HG02798 (cell line): ENCODE measurements around the gene CDC42BPG.

Experiments
- ATAC-seq: cut with Tn5 transposase; IDR thresholded peaks from one replicate; pipeline ENCODE4 v1.9.1; 2021; ENCODE audit warnings: mild to moderate bottlenecking; ENCODE audit not compliant: unreplicated experiment, poor library complexity

CDC42BPG gene

DNA sequence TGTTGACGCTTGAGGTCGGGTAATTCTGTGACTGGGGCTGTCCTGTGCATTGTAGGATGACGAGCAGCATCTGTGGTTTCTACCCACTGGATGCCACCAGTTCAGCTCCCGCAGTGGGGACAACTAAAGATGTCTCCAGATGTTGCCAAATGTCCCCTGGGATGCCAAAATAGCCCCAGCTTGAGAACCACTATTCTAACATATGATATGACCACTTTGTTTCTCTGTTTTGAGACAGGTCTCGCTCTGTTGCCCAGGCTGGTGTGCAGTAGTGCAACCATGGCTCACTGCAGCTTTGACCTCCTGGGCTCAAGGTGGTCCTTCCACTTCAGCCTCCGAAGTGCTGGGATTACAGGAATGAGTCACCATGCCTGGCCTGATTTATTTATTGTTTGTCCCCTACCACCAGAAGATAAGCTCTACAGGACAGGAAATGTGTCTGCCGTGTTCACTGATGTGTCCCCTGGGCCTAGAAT, 29.7 kb downstream of the CDC42BPG start:
- no peak for ATAC-seq

DNA sequence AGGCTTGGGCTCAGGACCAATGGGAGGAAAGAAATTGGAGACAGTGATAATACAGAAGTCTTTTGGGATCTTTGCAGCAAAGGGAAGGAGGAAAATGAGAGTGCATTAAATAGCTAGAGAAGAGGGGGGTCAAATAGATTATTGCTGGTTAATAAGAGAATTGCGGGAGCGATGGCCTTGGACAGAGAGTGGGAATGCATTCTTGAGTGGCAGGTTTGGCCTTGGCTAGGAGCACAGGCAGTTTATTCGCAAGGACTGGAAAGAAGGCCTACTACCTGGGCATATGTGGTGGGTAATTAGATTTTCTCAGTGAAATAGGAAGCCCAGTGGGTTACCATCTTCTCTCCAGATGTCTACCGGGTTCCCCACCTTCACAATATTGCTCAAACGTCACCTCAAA, 30.6 kb downstream of the CDC42BPG start:
- ATAC-seq: no peak

DNA sequence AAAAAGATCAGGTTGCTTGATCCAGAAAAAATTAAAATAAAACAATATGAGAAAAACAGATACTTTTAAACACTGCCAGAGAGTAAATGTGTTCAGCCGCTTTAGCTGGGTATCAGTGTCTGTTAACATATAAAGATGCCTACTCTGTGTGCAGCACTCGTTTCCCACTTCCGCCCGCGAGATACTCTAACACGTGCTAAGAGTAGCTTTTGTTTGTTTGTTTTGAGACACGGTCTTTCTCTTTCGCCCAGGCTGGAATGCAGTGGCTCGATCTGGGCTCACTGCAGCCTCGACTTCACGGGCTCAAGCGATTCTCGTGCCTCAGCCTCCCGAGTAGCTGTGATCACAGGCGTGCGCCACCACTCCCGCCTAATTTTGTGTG, 33.6 kb downstream of the CDC42BPG start:
- no peak for ATAC-seq

DNA sequence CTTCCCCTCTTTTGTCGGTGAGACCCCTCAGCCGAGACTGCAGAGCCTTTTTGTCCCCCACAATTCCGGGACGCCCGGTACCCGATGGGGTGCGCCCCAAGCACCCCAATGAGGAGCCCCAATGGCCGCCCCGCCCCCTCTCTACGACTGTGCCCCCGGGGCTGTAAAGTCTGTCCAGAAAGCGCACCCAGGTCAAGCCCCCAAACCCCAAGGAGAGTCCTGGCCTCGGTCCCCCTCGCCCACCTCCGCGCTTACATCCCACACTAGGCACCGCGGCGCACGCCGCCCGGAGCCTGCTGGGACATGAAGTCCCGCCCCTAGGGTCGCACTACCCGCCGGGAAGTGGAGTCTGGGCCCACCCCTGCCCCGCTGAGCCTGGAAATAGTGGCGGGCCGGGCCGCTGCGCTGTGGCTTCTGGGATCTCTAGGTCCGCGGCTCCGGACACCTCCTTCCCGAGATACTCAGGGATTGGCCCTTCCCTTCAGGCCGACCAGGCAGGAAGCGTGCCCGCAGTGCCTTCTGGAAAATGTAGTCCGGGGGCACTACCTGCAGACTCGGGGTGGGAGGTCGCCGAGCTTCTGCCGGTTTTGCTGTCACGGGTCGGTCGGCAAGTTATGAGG, 34.1 kb downstream of the CDC42BPG start, which contains the start of gene MEN1:
Gene MEN1, minus strand, starts transcription at position 281 of the 620 bp plus-strand sequence. CDS start 442 bp downstream, outside the sequence.
- peak; percentile 75 for ATAC-seq

DNA sequence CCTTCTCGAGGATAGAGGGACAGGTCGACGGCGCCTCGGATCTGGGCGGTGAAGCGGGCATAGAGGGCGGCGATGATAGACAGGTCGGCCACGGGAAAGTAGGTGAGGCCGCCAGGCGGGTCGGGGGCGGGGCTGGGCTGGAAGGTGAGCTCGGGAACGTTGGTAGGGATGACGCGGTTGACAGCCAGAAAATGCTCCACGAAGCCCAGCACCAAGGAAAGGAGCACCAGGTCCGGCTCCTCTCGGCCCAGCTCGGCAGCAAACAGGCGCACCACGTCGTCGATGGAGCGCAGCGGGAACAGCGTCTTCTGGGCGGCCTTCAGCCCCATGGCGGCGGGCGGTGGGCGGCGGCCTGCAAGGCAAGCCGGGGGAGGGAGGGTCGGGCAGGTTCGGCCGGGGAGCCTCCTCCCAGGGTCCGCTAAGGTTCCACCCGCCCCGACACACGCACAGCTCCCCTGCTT, 34.6 kb downstream of the CDC42BPG start:
- ATAC-seq: no peak

DNA sequence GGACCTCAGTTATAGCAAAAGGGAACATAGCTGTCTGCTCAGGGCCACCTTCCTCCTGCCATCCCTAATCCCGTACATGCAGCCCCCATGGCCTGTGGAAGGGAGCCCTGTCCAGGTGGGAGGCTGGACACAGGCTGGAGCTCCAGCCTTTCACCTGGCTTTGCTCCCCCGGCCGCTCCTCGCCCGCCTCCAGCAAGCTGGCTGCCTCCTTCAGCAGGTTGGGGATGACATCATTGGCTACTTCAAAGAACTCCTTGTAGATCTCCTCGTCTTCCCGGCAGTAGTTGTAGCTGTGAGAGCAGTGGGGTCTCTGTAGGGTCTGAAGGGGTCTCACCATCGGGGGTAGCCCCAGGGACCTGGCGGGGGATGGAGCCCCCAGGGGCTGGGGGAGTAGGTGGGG, 39.0 kb downstream of the CDC42BPG start:
- ATAC-seq: no peak

DNA sequence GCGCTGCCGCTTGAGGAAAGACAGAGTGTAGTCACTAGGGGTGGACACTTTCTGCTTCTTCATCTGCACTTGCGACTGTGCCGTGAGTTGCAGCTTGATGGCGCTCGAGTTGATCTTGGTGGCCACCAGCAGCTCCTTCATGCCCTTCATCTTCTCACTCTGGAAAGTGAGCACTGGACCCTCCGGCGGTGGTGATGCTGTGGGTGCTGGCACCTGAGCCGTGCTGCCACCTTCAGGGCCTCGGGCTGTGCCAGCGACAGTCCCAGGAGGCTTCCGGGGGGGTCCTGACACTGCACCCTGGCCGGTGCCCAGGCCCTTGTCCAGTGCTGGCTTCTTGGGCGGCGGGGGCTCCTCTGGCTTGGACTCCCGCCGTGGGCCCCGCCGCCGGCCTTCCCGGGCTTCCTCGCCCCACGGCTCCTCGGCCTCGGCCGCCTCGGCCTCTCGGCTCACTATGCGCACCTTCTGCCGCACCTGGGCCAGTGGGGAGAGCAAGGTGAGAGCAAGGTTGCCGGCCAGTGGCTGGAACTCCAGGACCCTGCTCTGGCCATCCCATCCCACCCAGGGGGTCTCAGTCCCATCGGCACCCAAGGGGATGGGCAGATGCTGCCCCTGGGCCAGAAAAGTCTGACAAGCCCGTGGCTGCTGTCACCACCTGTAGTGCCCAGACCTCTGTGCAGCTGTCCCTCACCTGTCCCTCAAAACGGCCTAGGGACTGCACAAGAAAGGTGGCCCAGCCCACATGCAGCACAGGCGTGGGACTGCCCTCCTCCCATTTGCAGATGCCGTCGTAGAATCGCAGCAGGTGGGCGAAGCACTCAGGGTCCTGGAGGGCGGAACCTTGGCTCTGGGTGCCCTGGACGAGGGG, 39.9 kb downstream of the CDC42BPG start:
- no peak for ATAC-seq

DNA sequence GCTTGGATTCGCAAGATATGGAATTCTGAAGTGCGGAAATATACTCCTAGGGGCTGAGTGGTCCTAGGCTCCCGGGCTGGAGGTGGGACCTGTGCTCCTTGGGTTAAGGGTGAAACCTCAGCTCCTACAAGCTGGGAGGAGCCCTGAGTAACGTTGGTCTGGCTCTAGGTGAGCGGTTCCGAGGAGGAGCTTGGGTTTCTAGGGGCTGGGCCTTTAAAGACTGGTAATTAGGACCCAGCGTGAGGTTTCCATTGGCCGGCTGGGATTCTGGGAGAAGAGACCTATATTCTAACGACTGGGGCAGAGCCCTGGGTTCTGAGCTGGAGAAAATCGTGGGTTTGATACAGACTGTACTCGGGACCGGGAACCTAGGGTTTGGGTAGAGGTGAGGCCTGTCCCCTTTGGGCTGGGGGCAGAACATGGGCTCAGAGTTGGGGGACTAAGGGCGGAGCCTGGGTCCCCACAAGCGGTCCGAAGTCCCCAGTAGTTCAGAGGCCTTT, 40.6 kb downstream of the CDC42BPG start:
- ATAC-seq: no peak

DNA sequence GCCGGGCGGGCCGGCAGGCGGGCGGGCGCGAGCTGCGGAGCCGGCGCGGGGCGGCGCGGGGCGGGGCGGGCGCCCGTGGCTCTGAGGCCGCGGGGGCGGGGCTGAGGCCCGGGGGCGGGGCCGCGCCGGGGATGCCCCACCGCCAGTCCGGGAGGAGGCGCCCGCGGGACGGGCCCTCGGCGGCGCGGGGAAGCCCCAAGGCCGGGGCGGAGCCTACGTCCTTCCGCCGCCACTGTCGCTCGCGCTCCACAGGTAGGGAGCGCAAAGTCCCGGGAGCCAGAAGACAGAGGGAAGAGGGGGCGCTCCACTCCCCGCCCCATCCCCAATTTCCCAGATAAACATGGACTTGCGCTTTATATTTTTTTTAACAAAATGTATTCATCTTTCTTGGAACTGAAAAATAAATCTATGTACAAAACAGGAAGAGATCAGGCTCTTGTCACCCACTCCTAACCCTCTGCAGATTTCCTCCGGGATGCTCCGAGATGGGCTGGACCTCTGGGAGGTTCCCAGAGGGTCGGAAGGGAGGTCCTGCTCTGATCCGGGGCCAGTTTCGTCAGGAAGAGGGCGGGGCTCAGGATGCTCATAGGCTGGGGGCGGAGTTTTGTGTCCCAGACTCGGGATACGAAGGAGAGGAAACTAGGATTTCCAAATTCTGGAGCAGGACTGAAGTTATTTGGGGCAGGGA, 41.2 kb downstream of the CDC42BPG start, which contains the start of gene MAP4K2:
Gene MAP4K2, minus strand, starts transcription at position 57 of the 688 bp plus-strand sequence. CDS start 65 bp downstream, outside the sequence.
- peak; percentile 77 for ATAC-seq

DNA sequence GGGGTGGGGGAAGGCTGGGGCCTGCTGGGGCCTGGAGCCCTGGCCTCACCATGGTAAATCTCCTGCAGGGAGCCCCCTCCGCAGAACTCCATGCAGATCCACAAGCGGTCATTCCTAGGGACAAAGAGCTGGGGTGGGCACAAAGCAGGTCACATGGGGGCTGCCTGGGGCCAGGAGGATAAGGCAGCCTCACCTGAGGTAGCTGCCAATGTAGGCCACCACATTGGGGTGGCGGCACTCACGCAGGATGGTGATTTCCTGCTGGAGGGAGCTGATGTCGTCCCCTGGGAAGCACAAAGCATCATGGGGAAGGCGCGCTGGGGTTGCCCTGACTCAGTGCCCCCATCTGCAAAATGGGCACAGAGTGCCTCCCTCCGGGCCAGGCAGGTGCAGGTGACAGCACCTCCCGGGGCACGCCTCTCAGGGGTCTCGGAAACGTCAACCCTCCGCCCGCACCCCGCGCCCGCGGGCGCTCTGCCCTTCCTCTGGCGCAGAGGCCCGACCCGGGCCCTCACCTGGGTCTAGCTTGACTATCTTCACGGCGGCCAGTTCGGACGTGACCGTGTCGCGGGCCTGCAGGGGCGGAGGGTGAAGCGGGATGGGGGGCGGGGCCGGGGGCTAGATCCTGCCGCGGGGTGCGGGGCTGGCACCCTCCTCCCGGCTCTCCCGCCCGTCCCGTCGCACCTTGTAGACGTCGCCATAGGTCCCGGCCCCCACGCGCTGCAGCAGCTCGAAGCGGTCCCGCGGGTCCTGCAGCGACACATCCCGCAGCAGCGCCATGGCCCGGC, 41.9 kb downstream of the CDC42BPG start:
- peak; percentile 6 for ATAC-seq

DNA sequence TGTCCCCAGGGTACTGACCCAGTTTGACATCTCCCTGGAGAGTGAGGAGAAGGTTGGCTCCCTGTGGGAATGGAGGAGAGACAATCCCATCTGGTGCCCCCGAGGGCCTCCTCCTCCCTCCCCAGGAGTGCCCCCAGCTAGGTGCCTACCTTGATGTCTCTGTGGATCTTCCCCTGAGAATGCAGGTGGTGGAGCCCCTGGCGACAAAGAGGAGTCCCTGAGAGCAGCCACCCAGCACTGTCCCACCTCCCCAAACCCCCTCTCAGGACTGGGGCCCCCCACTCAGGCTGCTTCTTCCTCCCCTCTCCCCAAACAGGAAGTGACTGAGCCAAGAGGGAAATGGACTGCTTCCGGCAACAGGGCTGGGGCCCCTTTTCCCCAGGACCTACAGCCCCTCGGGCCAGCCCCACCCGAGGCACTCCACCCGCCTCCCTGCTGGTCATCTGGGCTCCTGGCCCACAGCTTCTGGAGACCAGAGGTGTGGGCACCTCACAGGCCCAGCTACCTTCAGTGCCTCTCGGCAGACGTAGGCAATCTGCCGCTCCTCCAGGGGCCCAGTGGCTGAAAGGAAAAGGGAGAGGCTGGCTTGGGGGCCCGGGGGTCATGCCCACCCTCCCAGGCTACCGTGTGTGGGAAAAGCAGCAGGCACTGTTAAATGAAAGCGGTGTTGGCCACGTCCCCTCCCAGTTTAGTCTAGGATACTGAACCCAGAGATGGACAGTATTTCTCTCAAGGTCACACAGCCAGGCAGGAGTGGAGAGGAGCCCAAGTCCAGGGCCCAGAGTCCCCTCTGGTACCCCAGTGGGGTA, 42.7 kb downstream of the CDC42BPG start:
- no peak for ATAC-seq

DNA sequence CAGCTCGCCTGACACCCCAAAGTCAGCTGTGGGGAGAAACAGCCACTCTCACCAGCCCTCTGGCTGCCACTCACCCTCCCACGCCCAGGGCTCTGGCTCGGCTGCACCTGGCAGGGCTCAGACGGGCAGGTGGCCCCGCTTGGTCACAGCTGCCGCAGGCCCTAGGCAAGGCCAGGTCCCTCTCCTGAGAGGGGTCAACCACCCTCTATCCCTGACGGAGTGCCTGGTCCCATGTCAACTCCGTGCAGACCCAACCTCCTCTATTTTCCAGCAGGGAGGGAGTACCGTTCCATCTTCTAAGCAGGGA, 43.3 kb downstream of the CDC42BPG start:
- ATAC-seq: no peak

DNA sequence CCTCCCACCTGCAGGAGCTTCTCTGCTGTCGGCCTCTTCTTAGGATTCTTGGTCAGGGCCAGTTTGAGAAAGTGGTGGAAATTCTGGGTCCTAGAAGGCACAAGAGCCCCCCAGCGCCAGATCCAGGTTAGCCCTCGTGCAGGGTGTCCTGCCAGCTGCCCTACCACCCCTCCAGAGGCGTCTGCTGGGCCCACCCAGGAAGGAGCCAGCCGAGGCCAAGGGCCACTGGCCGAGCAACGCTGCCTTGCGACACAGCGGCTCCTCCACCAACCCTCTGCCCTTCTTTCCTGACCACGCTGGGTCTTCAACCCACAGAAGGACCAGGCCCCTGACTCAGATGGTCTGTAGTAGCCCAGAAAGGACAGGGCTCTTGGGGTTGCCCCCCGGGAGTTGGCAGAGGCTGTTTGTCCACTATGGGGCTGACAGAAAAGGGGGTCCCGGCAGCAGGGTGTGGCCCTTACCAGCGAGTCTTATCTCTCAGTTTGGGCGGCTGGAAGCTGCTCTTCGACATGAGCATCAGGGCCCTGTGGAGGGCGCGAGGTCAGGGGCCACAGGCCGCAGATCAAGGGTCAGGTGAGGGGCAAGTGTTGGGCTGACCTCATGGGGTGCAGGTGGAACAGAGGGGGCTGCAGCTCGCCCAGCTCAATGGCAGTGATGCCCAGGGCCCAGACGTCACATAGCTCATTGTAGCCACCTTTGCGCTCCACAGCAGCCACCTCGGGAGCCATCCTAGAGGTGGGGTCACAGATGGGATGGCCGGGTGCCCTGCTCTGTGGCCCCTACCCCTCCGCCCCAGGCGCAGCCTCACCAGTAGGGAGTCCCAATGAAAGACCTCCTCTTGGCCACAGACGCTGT, 43.9 kb downstream of the CDC42BPG start:
- no peak for ATAC-seq

DNA sequence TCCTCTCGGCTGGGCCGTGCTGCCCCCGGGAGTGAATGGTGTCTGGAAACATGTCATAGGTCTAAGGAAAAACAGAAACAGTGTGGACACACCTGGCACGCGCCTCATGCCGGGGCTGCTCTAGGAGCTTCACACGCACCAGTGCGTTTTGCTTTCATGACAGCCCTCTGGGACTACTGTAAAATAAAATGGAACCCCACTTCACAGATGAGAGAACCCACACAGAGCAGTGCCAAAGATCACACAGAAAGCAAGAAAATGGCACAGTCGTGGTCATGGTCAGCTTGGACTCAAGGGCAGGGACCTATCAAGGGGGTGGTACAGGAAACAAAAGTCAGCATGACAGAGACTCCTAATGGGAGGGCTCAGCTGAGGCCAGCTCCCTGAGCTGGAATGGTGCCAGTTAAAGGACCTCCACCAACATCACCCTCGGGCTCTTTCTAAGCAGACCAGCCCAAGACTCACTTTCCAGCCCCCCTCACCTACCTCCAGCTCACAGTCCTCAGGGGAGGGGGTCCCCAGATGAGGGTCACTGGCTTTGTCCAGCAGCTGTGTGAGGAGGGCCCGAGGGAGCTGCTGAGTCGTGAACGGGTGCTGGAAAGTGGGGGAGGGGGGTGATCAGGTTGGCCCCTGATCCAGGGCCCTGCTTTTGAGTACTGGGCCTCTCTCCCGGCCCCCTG, 44.7 kb downstream of the CDC42BPG start:
- no peak for ATAC-seq

DNA sequence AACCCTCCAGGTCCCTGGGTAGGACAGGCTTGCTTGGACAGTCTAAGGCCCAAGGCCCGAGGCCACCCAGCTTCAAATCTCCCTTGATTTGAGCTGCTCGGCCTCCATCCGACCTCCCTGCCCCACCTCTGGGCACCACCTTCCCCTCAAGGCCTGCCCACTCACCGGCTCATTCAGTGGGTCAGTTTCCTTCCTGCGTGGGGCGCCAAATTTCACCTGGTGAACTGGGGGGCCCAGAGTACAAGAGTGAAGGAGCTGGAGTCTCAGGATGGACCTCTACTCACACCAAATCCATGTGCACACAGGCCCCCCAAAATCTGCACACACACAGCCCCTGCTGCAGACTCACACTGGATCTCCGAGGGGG, 45.2 kb downstream of the CDC42BPG start:
- ATAC-seq: no peak

DNA sequence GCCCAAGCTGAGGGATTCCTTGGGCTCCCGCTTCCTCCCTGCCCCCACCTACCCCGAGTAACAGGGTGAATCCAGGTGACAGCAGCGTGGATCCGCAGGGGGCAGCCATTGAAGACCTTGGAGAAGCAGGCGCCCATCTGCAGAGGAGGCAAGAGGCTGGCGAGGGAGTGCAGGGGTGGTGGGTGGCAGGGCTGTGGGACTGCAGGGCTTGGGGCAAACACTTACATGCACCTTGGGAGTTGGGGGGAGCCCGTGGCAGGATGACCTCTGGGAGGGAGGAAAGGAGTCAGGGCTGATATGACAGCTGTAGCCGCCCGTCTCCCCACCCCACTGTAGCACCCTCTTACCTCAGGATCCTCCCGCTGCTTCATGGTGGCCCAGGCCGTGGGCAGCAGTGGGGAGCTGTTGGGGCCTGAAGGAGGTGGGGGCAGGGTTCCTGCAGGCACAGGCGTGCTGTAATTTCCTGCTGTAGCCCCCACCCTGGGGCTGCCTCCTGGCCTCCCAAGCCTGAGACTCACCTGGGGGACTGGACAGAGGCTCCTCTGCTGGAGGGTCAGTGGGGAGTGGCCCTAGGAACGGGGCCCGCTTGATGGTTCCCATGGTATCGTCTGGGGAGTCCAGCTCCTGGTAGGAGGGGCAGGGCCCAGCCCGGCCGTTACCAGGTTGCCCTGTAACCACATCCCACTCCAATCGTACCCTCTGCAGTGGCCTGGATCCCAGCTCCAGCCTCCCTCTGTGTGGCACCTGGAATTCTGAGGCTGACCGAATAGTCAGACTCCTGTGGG, 47.5 kb downstream of the CDC42BPG start:
- ATAC-seq: no peak
